Neural crest cell (in vitro differentiated cells): ENCODE results near the gene METTL23. TPM values are rescaled to one million over a fixed set of nuclear protein-coding genes. Genes with fewer than 3 reads are reported as not detected.
"Not testable (repeated sequence)": the region's sequence is repeated elsewhere in the genome, so short reads cannot be mapped to it uniquely, and the experiment has no call there.

Experiments used
- DNase-seq: peaks from one replicate; pipeline ENCODE4 v3.0.0; 2021; ENCODE audit warnings: low read depth, mixed read lengths, low spot score
- H3K27ac Mint-ChIP-seq: one replicate; pipeline ENCODE4 v1.8.0; 2021; ENCODE audit warnings: mild to moderate bottlenecking, mixed read lengths; ENCODE audit not compliant: unreplicated experiment
- H3K27me3 Mint-ChIP-seq: 2 replicates; pipeline ENCODE4 v1.8.0; 2021; ENCODE audit warnings: low read depth, mild to moderate bottlenecking, mixed read lengths
- H3K36me3 Mint-ChIP-seq: 2 replicates; pipeline ENCODE4 v1.8.0; 2021; ENCODE audit warnings: low read depth, mild to moderate bottlenecking, mixed read lengths
- H3K4me1 Mint-ChIP-seq: 2 replicates; pipeline ENCODE4 v1.8.0; 2021; ENCODE audit warnings: mixed read lengths
- H3K4me3 Mint-ChIP-seq: one replicate; pipeline ENCODE4 v1.8.0; 2021; ENCODE audit warnings: mild to moderate bottlenecking, mixed read lengths
- H3K9me3 Mint-ChIP-seq: 2 replicates; pipeline ENCODE4 v1.8.0; 2021; ENCODE audit warnings: mixed read lengths
- total RNA-seq: library from RNA; stranded (reverse); gene quantifications from 2 replicates; pipeline ENCODE4 v1.2.1, GENCODE V29; 2021
- TF ChIP-seq, protein P1 (sequence below): fragments of 200-600 bp; sonication (generic); conservative IDR thresholded peaks from 2 replicates; pipeline ENCODE4 v1.5.0; 2021; ENCODE audit warnings: antibody characterized with exemption, mild to moderate bottlenecking

Gene METTL23
- total RNA-seq, 1 donor from 2014 or later: 28.7 TPM

DNA sequence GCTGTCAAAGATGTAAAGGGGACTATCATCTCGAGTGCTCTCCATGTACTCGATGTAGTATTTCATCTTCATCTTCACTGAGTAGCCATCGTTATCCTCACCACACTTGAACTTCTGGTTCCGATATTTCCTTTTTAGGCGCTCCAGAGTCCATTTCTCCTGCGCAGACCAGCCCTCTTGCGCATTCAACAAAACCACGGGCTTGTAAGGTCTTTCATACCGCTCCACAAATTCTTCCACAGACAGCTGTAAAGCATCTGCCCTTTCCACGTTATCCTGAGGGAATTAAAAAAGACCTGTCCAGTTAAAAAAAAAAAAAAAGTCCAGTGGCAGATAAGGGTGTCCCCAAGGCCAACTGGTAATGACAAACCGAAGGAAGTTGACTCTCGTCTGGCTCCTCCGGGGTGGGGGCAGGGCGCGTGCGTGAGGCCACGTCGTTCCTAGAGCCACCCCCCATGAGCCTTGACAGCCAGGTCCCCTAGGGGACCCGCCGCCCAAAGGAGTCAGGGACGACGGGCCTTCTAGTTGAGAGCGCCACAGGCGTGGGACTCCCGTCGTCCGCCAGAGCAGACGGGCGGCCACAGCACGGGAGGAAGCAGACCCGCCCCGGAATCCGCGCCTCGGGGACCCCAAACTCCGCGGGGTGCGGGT, 934 bp upstream of the METTL23 start:
- Mint-ChIP-seq H3K4me1 (peaks cover 37% of the 10 kb centered on the region), H3K27ac (peak overlapping the region; percentile 60), H3K9me3 (no peaks in the 10 kb centered on the region), H3K27me3 (no peaks in the 10 kb centered on the region), H3K36me3 (peaks cover 12% of the 10 kb centered on the region), H3K4me3 (peak overlapping the region; percentile 92)
- no peak for DNase-seq
- TF ChIP-seq, protein P1, sequence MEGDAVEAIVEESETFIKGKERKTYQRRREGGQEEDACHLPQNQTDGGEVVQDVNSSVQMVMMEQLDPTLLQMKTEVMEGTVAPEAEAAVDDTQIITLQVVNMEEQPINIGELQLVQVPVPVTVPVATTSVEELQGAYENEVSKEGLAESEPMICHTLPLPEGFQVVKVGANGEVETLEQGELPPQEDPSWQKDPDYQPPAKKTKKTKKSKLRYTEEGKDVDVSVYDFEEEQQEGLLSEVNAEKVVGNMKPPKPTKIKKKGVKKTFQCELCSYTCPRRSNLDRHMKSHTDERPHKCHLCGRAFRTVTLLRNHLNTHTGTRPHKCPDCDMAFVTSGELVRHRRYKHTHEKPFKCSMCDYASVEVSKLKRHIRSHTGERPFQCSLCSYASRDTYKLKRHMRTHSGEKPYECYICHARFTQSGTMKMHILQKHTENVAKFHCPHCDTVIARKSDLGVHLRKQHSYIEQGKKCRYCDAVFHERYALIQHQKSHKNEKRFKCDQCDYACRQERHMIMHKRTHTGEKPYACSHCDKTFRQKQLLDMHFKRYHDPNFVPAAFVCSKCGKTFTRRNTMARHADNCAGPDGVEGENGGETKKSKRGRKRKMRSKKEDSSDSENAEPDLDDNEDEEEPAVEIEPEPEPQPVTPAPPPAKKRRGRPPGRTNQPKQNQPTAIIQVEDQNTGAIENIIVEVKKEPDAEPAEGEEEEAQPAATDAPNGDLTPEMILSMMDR: no peak

DNA sequence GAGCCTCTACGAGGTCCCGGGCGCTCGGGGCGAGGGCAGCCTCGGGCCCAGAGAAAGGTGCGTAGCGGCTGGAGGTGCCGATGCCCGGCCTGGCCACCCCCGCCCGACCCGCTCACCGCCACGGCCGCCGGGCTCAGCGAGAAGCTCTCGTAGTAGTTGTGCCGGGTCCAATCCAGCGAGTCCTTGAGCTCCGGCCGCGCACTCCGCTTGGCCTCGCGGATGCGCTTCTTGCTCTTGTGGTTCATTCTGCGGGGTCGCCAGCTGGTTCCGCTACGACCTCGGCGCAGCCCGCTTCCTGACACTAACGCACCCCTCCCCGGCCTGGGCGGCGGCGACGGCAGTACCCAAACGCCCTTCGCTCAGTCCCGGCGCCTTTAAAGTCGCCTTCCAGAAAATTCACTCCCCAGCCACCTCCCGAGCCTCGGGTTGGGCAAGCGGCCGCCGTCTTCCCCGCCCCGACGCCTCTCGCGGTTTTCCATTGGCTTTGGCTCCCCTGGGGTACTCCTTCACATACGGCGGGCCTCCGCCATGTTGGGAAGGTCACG, 336 bp upstream of the METTL23 start, which contains the start of gene JMJD6:
JMJD6 (minus strand) TSS at position 376 of the 545 bp plus-strand sequence; CDS start at position 245, 131 bp downstream.
- Mint-ChIP-seq H3K27ac (peak within 1 kb of the TSS; percentile 98), H3K36me3 (peaks cover 9% of the 10 kb centered on the region)

DNA sequence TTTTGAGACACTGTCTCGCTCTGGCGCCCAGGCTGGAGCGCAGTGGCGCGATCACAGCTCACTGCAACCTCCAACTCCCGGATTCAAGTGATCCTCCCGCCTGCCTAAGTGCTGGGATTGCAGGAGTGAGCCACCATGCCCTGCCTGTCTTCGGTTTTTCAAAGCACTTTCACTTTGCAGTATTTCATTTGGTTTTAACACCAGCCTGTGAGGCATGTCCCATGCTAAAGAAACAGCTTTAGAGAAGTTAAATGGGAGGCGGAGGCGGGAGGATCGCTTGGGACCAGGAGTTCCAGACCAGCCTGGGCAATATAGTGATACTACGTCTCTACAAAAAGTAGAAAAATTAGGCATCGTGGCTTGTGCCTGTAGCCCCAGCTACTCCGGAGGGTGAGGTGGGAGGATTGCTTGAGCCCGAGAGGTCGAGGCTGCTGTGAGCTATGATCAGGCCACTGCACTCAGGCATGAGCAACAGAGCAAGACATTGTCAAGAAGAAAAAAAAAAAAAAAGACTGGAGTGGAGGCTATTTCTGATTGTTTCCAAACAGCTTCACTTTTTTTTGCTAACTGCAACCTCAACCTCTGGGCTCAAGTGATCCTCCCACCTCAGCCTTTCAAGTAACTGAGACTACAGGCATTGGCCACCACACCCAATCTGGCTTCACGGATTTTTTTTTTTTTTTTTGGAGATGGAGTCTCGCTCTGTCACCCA, 1.3 kb downstream of the METTL23 start:
- H3K27me3 Mint-ChIP-seq: no peaks in the 10 kb centered on the region
- H3K4me3 Mint-ChIP-seq: peak overlapping the region; percentile 99
- H3K36me3 Mint-ChIP-seq: peaks cover 9% of the 10 kb centered on the region
- H3K9me3 Mint-ChIP-seq: no peaks in the 10 kb centered on the region
- peaks cover 36% of the 10 kb centered on the region for H3K4me1 Mint-ChIP-seq
- DNase-seq: no peak
- TF ChIP-seq, protein P1: no peak
- H3K27ac Mint-ChIP-seq: peak overlapping the region; percentile 28

More for the DNA sequence above, 336 bp upstream of the METTL23 start, which contains the start of gene JMJD6:
- Mint-ChIP-seq H3K4me3 (peak within 1 kb of the TSS; percentile 99), H3K27me3 (no peaks in the 10 kb centered on the region), H3K4me1 (peaks cover 37% of the 10 kb centered on the region), H3K9me3 (no peaks in the 10 kb centered on the region)
- TF ChIP-seq, protein P1: no peak
- peak; percentile 86 for DNase-seq

DNA sequence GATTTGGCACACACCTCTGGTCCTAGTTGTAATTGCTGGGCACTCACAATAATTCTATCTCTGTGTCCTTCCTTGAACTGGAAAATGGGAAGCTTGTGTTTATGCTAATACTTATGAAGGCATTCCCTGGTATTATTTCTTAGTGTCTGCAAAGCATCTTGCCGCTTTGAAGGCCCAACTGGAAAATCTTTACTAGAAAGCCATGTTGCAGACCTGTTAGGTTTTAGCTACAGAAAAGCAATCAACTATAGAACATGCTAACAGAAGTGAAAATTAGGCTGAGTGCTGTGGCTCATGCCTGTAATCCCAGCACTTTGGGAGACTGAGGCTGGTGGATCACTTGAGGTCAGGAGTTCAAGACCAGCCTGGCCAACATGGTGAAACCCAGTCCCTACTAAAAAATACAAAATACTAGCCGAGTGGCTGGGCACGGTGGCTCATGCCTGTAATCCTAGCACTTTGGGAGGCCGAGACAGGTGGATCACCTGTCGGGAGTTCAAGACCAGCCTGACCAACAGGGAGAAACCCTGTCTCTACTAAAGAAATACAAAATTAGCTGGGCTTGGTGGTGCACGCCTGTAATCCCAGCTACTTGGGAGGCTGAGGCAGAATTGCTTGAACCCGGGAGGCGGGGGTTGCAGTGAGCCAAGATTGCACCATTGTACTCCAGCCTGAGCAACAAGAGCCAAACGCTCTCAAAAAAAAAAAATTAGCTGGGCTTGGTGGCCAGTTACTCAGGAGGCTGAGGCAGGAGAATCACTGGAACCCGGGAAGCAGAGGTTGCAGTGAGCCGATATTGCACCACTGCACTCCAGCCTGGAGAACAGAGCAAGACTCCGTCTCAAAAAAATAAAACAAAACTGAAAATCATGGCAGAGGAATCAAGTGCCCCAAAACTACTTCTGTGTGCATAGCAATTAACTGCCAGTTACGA, 5.4 kb downstream of the METTL23 start:
- Mint-ChIP-seq H3K4me3 (peak overlapping the region; percentile 99), H3K36me3 (peaks cover 35% of the 10 kb centered on the region), H3K4me1 (peaks cover 53% of the 10 kb centered on the region)
- not testable (repeated sequence) for H3K27ac Mint-ChIP-seq, DNase-seq, H3K27me3 Mint-ChIP-seq, H3K9me3 Mint-ChIP-seq

DNA sequence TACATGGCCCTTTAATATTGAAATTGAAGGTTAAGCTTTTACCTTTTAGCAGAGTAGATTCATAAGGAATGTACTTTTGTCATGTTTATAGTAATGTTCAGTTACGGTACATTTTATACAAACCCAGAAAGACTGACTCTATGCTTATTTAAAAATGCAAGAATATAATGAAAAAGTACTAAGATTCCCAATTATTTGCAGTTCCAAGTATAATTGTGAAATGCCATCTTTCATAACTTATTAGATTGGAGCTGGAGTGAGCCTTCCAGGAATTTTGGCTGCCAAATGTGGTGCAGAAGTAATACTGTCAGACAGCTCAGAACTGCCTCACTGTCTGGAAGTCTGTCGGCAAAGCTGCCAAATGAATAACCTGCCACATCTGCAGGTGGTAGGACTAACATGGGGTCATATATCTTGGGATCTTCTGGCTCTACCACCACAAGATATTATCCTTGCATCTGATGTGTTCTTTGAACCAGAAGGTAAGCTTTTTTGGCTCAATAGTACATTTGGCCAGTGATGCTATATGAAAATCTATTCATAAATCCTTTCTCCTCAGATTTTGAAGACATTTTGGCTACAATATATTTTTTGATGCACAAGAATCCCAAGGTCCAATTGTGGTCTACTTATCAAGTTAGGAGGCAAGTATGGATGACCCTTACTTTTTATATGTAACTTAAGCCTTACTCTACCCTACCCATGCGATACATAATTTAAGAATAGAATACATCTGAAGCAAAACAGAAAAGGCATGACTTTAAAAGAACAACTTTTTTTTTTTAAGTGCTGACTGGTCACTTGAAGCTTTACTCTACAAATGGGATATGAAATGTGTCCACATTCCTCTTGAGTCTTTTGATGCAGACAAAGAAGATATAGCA, 6.3 kb downstream of the METTL23 start:
- peak overlapping the region; percentile 99 for H3K4me3 Mint-ChIP-seq

More for the DNA sequence above, 6.3 kb downstream of the METTL23 start:
- Mint-ChIP-seq H3K4me1 (peaks cover 46% of the 10 kb centered on the region), H3K27me3 (peaks cover 5% of the 10 kb centered on the region), H3K36me3 (peaks cover 35% of the 10 kb centered on the region), H3K27ac (no peak overlapping the region), H3K9me3 (no peaks in the 10 kb centered on the region)
- TF ChIP-seq, protein P1: no peak
- no peak for DNase-seq
